ENCODE measurements around the gene RYR2.

- TF ChIP-seq SMAD1 (IDR thresholded peaks at IDR 0.05; ENCODE audit: low read depth, low read length, partially characterized antibody) (no peak), IFI16 (CRISPR knock-in tag; IDR thresholded peaks at IDR 0.05) (no peak), STAT6 (CRISPR knock-in tag; IDR thresholded peaks at IDR 0.05) (no peak), SMARCA4 (IDR thresholded peaks at IDR 0.05) (no peak), EP300 (IDR thresholded peaks at IDR 0.05; ENCODE audit: low read length) (no peak), SMAD3 (CRISPR knock-in tag; conservative IDR thresholded peaks at IDR 0.05) (no peak), CTCF (IDR thresholded peaks at IDR 0.05 in 2 of 3, conservative IDR thresholded peaks at IDR 0.05 in 1 of 3; ENCODE audit: insufficient read depth in 2 of 3, low read depth in 1 of 3, low read length in 3 of 3) (no peak), LEF1 (IDR thresholded peaks at IDR 0.05) (no peak), TARDBP (IDR thresholded peaks at IDR 0.05) (no peak), SRSF1 (IDR thresholded peaks at IDR 0.05; ENCODE audit: low read depth, low read length) (no peak), MYC (IDR thresholded peaks at IDR 0.05; ENCODE audit: low read depth, low read length) (no peak), MYC (CRISPR knock-in tag; IDR thresholded peaks at IDR 0.05; ENCODE audit: borderline replicate concordance, low read depth) (no peak), FOS (IDR thresholded peaks at IDR 0.05; ENCODE audit: extremely low read depth, insufficient read length) (no peak), SP2 (IDR thresholded peaks at IDR 0.05; ENCODE audit: extremely low read depth, low read depth, low read length, poor library complexity, severe bottlenecking) (no peak)
Measured at GRCh38 chr1:237232501-237232900, 190.5 kb downstream of the RYR2 start.
